NCI-H1417 (cell line): ENCODE data around the gene UBASH3A.

ENCODE experiments used
- DNase-seq, 3 experiments: peaks; one replicate each; lab custom pipeline; 2025; lab: John Stamatoyannopoulos, UW

The UBASH3A gene

DNA sequence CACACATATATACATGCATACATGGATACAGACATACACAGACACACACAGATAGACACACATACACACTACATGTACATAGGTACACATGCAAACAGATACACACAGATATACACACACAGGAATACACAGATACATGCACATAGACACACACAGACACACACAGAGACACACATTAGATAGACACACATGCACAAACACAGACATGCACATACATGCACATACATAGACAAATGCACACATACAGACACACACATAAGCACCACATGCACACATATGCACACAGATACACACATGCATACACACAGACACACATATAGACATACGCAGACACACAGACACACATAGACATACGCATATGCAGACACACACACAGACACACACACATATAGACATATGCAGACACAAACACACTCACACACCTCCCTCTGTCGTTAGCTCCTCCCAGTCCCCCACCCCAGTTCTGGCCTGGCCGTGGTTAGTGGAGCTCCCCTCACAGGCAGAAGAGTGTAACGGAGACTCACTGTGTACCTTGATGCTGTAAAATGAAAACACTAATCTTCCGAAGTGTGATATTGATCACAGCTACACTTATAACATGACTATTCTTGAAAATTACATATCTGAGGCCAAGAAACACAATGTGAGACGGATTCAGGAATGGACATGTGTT lies 7.6 kb downstream of the UBASH3A start:
- DNase-seq: no peak

DNA sequence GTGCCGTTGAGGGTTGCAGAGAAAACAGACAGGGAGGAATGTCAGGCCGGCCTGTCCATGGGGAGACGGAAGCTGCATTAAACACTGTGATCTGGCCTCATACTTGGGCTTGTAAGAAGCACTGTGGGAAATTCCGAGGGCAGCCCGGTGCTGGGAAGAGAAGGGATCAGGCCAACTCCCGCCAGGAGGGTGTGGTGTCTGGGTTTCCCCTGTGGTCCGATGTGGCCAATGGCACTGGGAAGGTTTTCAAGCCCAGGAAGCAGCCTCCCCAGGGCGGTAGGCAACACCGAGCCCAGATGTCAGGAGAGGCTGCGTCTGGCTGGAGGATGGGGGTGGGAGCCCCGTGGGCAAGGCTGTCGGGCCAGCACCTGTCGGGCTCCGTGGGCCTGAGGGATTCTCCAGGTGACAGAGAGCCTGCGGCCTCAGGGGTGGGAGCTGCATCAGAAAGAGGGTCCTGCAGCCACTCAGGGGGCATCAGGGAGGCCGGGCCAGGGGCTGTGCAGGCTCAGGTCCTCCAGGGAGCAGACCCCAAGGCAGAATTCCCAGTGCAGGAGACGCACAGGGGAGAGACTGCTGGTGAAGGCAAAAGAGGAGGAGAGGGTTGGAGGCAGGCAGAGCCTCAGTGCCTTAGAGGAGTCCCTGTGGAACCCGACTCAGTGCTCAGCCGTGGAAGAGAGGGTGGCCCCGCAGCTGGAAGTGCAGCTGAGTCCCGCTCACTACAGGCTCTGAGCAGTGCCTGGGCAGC lies 8.4 kb downstream of the UBASH3A start:
- no peak for DNase-seq

DNA sequence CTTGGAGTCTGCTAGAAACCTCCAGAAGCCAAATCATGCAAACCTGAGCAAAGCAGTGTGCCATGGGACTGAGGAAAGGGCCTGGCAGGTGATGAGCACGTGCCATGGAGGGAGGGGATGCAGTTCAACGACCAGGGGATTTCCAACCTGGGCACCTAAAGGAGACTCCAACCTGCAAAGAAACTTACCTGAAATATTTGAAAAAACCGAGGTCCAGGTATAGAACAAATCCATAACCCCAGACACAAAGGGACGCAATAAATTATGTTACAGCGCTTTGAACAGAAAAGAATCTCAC lies 8.9 kb downstream of the UBASH3A start:
- no peak for DNase-seq

DNA sequence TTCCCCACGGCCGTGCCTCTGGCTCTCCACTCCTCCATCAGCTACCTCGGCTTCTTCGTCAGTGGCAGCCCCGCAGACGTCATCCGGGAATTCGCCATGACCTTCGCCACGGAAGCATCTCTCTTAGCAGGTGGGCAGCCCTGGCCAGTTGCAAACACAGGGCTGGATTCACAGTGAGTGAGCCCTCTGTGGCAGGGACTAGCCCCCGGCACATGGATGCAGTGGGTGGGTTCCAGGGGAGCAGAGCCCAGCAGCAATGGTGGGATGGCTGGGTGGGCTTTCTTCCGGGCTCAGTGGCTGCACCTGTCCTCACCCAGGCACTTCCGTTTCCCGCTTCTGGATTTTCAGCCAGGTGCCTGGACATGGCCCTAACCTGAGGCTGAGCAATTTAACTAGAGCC lies 9.4 kb downstream of the UBASH3A start:
- DNase-seq: no peak

DNA sequence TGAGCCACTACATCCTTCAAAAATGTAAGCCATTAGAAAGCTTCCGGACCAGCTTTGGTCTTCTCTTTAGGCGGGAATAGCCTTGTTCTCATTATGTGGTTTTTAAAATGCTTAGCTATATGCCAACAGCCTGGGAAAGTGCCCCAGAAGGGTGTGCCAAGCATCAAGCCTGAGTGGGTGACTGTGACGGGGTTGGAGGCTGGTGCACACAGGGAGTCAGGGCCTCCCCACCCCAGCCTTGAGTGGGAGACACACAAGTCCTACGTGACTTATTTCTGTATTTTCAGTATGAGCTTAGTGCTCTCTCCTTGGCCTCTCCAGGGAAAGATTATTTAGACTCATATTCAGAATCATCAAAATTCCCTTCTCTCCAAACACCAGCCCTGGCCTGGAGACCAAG lies 9.8 kb downstream of the UBASH3A start:
- no peak for DNase-seq

DNA sequence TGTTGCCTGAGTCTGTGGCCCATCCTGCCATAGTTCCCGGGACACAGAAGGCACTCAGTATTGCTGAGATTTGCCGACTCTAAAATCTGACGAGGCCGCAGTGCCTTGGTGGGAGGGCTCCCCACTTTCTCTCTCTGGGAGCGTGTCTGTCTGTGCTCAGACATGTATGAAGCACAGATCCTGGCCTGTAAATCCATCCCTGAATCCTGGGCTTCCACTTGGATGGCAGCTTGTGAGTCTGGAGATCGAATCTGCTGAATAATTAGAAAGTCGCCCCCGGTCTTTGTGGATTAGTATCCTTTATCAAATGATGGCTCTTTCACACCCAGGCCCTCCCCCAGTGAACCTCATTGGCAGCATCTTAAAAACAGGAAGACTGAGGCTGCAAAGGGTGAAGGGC lies 10.4 kb downstream of the UBASH3A start:
- DNase-seq: no peak

DNA sequence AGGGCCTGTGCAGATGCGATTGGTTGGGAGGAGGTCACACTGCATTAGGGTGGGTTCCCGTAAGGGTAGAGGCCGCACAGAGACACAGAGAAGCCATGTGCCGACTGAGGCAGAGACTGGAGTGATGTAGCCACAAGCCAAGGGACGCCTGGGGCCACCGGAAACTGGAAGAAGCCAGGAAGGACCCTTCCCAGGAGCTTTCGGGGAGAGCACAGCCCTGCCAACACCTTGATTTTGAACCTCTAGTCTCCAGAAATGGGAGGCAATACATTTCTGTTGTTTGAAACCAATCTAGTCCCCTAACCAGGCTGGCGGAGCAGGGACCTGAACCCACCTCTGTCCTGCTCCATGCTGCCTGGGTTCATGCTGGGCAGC lies 10.8 kb downstream of the UBASH3A start:
- no peak for DNase-seq

DNA sequence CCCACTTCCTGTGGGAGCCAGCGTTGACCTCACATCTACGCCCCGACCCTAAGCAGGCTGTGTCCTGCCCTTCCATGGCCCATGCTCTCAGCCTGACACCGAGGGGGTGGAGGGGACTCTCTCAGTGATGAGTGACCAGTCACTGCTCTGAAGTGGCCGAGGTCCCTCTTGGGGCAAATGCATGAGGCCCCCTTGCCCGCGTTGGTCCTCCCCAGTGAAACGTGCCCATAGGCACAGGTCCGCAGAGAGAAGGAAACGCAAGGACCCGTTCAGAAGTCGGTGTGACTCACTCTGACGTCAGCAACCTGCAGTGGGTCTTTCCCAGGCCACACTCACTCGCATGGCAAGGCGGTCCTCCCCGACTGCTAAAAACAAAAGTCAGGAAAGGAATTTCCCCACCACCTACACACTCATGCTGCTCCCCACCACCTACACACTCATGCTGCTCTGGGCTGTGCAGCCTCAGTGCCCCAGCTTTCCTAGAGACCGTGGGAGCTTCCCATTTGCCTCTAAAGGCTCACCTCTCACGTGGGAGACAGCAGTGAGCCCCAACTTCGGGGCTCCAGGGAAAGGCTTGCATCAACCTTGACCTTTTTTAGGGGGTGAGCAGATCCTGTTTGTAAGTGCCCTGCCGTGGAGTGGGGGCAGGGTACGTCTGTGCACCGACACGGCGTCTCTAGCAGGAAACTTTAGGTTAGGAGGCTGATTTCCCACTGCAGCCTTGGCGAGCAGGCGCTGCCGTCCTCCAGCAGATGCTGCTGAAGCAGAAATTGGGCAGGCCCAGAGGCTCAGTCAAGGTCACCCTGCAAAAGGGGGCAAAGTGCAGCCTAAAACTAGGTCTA lies 11.4 kb downstream of the UBASH3A start:
- no peak for DNase-seq

DNA sequence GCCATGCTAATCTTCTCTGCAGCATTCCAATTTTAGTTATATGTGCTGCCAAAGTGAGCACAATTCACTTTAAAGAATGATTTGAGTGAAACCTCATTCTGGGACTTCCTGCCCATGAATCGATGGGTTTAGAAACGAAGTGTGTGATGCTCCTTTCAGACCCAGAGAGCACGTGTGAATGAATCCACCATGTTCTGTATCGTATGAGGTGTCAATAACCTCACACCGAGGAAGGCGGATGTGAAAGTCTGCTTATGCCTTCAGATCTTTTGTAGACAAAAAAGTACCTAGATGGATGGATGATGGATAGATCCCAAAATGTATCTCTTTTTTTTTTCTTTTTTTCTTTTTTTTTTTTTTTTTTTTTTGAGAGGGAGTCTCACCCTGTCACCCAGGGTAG lies 13.8 kb downstream of the UBASH3A start:
- DNase-seq: no peak

DNA sequence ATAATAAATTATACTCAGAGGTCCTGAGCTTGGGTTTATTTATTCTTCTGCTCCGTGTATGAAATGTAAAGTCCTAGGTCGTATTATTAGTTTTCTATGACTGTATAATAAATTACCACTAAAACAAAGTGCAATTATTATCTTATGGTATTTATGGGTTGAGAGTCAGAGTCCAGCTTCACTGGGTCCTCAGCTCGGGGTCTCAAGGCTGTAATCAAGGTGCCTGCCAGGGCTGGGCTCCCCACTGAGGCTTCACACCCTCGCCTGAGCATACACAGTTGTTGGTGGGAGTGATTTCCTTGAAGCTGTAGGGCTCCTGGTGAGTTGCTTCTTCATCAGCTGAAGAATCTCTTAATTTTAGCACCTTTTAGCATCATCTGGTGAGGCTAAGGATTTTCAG lies 15.2 kb downstream of the UBASH3A start:
- no peak for DNase-seq

DNA sequence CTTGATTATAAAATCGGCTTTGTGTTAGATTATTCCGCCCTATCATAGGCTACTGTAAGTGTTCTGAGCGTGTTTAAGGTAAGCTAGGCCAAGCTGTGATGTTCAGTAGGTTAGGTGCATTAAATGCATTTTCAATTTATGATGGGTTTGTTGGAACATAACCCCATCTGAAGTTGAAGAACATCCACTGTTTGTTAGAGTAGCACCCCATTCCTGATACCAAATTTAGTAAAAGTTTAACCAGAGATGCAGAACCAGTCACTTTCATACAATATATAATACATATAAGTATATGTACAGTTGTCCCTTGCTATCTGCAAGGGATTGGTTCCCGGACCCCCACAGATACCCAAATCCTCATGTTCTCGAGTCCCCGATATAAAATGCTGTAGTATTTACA lies 16.1 kb downstream of the UBASH3A start:
- DNase-seq: no peak

DNA sequence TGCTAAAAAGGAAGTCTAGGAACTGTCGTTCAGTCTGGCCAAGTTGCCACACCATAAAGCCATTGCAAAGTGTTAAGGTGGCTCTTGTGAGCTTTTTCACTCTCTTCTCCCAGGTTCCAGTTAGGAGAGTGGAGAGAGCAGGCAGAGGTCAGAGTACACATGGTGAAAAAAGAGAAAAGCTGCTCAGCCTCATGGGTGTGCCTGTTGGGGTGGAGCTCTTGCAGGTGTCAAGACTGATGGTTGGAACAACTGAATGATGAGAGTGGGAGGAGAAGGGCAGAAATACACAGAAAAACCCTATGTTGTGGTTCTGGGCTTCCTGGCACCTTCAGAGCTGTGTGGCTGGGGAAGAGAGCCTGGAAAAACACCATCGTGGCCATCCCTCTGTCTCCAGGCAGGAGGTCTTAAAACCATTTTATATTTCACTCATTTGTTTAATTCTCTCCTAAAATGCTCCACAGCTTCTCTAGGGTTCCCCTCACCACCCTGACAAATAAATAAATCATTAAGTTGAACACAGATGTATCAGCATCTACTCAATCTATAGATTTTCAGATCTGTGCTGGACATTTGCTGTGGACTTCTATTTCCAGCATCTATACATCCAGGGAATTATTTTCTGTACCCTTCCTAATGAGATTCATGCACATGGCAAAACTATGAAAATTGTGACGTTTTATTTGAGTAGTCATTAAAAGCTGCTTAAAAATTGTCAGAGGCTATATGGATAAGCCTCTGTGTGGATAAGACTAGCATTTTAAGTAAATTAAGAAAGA lies 17.5 kb downstream of the UBASH3A start:
- DNase-seq: peak in 1 of 3 experiments; percentile 34

DNA sequence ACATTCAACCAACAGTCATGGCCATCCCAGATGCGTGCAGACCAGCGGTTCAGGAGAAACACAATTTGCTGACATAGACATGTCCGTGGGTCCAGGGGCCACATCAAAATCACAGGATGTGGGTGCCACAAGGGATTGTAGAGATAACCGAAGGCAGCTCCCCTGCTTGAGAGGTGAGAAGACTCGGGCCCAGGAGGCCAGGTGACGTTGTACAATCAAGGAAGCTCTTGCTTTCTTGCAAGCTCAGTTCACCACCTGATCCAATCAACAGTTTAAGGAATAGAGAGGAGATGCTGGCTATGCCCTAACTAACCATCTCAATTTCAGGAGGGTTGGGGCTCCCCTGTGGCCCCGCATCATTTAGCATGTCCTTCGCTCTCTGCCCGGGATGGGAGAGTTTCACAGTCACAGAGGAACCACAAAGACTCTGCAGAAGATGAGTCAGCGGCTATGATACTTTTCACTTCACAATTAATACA lies 19.5 kb downstream of the UBASH3A start:
- no peak for DNase-seq

DNA sequence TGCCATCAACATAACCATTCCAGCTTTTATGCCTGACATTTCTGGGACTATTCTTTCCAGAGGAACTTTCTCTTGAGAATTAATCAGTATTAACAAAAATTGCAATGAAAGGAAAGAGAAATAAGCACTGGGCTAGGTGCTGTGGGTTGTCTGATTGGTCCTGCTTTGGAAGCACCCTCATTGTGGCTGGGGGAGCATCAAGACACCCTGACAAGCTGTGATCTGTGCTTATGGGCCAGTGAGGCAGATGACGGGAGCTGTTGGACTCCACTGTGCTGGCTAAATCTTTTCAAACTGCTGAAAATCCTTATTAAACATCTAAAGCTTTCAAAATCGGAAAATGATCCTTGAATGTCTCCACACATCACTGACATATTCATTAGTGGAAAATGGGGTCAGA lies 20.0 kb downstream of the UBASH3A start:
- DNase-seq: no peak

DNA sequence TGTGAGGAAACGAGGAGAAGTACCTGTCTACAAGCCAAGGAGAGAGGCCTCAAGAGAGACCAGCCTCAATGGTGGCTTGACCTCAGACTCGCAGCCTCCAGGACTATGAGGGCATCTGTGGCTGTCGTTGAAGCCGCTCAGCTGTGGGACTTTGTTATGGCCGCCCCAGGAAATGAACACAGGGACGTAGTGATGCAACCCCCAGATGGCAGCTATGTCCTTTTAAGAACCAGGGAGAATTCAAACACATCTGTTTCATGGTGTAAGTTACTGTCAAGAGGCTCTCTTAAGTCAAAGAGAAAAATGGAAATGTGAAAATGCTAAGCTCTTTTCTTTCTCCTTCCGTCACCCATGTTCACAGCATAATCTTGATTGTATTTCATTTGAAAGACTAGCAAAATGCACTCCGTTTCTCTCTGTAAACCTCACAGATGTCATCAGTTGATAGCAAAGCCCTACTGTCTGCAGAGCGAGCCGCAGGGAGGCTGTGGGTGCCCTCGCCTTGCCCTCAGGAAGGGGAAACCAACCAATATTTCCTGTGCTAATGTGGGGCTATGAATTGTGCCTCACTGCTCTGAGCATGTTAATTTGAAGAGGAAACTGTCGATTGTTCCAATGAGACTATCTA lies 21.3 kb downstream of the UBASH3A start:
- no peak for DNase-seq

DNA sequence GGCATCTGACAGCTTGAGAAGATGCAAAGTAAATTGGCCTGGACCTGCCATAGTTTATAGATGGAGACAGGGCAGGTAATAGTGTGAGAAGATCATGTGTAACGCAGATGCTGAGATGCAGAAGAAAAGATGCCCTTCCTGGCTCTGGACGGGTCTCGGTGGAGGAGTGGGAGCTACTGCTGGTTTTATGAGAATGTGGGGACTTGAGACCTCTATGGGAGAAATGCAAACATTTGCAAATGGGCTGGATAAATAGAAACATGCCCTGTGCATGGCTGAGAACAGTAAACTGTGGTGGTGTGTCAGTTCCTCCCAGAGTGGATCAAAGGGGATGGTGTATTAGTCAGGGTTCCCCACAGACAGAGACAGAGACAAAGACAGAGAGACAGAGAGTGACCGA lies 21.9 kb downstream of the UBASH3A start:
- DNase-seq: no peak

DNA sequence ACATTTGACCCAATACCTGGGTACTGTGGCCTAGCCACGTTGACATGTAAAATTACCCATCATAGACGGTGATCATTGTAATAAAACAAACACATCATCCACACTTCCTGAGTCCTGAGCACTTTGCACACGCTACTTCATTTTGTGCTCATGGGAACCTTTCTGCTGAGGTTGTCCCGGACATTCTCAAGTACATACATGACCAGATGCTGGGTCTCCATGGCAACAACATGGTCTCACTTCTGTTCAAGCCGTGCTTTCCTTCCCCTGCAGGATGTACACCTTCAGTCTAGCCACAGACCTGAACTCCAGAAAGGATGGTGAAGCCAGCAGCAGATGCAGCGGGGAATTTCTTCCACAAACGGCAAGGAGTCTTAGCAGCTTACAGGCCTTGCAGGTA lies 22.7 kb downstream of the UBASH3A start:
- DNase-seq: peak; percentile 13 to 85 (median 46)

DNA sequence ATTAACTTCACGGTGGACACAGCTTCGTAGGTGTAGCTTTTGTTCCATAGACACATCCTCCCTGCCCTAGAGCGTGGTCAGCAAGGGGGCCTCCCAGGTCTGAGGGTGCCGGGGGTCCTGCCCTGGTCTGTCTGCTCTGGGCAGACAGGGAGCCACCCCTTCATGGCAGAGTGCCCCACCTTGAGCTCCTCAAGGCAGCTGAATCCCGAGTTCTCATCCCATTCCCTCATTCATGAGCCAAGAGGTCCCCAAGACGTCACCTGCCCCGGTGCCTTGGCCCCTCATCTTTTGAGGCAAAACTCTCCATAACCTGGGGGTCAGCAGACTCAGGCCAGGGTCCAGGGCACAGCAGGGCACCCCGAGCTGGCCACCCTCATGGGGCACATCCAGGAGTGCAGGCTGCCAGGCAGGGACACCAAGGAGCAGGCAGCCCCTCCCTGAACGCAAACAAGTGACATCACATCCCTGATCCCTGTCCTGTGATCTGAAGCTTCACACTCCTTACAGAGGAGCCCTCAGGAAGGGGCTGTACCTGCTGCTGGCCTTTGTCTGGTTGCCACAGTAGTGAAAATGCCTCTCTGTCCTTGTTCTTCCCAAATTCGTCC lies 23.3 kb downstream of the UBASH3A start:
- no peak for DNase-seq

DNA sequence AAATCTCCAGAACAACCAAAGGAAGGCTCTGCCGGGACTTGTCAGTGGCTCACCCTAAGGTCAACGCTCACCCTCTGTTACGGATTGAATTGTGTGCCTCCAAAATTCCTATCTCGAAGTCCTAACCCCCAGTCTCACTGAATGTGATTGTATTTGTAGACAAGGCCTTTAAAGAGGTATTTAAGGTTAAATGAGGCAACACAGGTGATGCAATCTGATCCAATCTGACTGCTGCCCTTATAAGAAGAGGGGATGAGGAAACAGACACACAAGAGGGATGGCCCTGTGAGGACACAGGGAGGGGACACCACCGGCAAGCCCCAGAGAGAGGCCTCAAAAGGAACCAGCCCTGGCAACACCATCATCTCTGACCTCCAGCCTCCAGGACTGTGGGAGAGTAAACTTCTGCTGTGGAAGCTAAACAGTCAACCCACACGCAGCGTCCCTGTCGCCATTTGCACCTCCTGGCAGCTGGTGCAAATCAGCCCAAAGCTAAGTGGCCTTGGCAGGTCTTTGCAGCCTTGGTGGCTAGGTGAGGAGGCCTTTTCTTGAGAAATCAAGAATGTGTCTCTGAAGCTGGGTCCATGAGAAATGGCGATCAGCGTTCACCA lies 24.2 kb downstream of the UBASH3A start:
- peak in 1 of 3 experiments; percentile 19 for DNase-seq

DNA sequence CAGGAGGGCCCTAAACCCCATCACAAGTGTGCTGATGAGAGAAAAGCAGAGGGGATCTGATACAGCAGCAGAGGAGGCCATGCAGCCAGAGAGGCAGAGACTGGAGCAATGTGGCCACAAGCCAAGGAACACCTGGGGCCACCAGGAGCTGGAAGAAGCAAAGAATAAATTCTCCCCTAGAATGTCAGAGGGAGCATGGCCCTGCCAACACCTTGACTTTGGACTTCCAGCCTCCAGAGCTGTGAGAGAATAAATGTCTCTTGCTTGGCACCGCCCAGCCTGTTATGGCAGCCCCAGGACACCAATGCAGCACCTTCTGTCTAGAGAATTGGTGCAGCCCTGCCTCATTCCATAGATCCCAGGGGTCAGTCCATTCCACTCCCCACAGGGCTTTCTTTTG lies 25.3 kb downstream of the UBASH3A start:
- no peak for DNase-seq

DNA sequence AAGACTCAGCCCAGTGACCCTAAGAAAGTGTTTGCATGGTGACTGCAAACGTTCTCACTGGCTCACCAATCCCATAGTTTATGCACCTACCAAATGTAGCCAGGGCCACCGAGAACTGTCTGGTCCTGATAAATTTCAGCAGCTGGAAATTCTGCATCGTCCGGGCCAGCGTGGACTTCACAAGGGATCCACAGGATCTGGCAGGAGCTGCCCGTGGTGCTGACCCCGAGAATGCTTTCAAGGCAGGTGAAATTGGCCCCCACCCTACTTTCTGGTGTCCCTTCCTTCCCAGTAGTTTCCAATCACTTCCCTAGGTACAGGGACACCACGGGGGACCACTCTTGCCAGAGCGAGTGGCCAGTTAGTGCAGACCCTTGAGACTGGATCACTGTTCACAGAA lies 26.2 kb downstream of the UBASH3A start:
- DNase-seq: no peak
